HG02571 (cell line): Measurements from ENCODE around the gene TAPBPL.
"Not testable (repeated sequence)": the region's sequence is repeated elsewhere in the genome, so short reads cannot be mapped to it uniquely, and the experiment has no call there.

Experiments used
- ATAC-seq: cut with Tn5 transposase; IDR thresholded peaks from one replicate; pipeline ENCODE4 v1.9.1; 2021; ENCODE audit warnings: mild to moderate bottlenecking, moderate library complexity; ENCODE audit not compliant: unreplicated experiment

TAPBPL gene

GRCh38 chr12:6462234-6462995, 10.6 kb downstream of the TAPBPL start:
- ATAC-seq: no peak

DNA sequence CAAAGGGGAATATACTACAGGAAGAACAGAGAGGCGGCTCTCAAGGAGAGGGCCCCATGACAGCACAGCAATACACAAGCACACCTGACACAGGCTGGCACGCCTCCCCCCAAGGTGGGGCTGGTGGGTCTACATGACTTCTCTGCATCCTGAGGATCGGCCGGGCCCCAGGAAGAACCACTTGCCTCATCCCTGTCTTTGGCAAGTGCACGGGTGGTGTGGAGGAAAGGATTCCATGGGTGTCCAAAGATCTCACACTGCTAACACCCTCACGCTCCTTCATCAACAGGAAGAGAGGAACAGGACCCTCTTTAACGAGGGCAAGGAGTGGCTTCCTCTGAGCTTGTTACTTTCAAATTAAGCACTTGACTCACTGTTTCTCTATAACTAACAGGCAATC, 11.4 kb downstream of the TAPBPL start:
- ATAC-seq: no peak

- no peak for ATAC-seq
Measured at GRCh38 chr12:6463858-6464257, 12.0 kb downstream of the TAPBPL start.

DNA sequence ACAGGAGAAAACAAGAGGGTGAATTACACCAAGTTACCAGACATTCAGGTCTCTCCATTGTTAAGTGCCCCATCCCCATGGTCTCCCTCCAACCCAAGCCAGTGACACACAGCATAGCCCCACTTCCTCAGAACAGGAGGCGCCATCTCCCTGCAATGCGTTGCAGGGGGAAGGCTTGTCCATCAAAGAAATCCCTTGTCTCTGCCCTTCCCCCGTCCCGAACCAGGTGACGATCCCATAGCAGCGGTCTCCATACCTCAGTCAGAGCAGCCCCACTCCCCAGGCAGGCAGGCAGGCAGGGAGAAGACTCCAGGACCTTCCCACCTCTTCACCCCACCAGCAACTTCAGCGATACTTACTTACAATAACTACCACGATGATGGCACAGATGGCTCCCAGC, 12.7 kb downstream of the TAPBPL start:
- ATAC-seq: no peak

DNA sequence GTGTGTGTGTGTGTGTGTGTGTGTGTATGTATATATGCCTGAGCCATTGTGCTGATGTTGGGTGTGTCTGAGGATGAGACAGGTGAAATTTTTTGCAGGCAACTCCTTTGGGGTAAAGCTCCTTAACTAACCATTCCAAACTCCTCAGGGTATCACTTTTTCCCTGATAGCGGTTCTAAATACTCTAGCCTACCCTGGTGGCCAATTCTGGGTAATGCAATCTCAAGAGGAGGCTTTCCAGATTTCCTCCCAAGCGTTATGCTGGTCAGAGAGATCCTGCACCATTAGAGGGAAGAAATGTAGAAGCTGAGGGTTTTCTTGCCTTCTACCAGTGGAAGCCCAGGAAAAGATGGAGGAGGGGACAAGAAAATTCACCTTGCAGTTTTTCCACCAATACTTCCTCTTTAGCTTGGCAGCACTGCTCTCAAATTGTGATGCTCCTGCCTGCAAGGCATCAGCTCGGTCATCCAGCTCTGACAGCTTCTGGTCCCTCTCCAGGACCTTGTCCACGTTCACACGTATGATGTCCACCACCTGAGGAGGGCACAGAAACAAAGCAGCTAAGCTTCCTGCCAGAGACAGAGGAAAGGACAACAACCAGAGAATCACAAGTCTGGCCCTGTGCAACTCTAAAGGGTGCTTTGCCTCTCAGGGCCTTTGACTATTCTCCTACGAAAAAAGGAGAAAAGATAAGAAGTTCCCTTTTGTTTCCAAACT, 13.8 kb downstream of the TAPBPL start:
- ATAC-seq: no peak

- ATAC-seq: no peak
Measured at GRCh38 chr12:6466184-6466573, 14.3 kb downstream of the TAPBPL start.

DNA sequence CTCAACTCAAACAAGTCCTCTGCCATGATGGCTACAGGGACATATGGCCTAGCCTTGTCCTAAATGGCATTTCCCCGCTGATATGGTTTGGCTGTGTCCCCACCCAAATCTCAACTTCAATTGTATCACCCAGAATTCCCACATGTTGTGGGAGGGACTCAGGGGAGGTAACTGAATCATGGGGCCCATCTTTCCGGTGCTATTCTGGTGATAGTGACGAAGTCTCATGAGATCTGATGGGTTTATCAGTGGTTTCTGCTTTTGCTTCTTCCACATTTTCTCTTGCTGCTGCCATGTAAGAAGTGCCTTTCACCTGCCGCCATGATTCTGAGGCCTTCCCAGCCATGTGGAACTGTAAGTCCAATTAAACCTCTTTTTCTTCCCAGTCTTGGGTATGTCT, 14.9 kb downstream of the TAPBPL start:
- not testable (repeated sequence) for ATAC-seq

DNA sequence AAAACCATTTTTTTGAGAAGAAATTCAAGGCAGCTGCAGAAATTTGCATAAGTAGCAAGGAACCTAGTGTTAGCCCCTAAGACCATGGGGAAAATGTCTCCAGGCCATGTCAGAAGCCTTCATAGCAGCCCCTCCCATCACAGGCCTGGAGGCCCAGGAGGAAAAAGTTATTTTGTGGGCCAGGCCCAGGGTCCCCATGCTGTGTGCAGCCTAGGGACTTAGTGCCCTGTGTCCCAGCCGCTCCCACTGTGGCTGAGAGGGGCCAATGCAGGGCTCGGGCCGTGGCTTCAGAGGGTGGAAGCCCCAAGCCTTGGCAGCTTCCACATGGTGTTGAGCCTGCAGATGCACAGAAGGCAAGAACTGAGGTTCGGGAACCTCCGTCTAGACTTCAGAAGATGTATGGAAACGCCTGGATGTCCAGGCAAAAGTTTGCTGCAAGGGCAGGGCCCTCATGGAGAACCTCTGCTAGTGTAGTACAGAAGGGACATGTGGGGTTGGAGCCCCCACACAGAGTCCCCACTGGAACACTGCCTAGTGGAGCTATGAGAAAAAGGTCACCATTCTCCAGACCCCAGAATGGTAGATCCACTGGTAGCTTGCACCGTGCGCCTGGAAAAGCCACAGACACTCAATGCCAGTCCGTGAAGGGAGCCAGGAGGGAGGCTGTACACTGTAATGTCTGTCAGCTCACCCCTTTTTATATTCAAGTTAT, 15.9 kb downstream of the TAPBPL start:
- not testable (repeated sequence) for ATAC-seq

DNA sequence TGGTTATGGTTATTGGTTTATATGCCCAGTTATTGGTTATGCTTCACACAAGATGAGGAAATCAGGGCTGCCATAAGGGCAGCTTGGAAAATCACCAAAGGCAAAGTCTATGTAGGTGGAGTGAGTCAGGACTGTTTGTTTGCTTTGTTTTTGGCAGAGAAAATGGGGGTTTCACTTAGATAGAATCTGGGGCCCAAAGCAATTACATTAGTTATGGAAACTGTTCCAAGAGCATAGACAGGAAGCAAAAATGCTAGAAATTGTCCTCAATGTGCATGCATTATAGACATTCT, 16.4 kb downstream of the TAPBPL start:
- ATAC-seq: no peak

GRCh38 chr12:6469092-6469491, 17.2 kb downstream of the TAPBPL start:
- ATAC-seq: no peak

- ATAC-seq: no peak
Measured at GRCh38 chr12:6469609-6470374, 17.9 kb downstream of the TAPBPL start.

DNA sequence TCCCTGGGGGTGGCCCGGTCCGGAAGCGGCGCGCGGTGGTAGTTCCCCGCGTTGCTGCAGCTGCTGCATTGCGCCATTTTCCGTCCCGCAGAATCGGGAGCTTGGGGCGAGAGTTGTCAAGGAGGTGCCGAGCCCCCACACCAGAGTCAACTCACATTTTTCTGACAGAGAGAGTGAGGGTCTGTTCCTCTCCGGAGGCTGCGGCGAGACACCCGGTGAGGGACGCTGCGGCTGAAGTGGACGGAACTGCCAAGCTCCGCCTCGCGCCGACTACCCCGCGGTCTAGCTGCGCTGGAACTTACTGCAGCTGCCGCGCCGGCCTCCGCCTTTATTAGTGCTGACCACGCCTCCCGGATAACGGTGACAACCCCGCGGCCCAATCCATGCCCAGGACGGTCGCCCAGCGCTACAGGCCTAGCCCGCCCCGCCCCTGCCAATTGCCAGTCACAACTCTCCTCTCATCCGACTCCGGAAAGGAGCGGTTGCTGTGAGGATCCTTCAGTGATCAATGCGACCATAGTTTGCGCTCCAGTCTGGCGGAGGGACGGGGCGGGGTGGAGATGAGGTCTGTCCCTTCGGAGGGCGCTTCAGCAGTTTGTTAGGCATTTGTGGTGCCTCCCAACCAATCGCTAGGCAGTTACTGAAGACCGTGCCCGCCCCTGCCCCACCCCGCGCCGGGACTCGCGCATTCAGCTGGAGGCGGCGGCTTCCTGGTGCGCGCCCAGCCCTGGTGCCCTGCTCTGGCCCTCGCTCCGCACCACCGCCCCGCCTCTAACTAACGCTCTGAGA, 18.7 kb downstream of the TAPBPL start, which contains the start of gene VAMP1:
TSS of gene VAMP1 (minus strand) at position 303 of the 789 bp plus-strand sequence. CDS start at position 157, 146 bp downstream.
- peak; percentile 88 for ATAC-seq

GRCh38 chr12:6471989-6472360, 20.1 kb downstream of the TAPBPL start:
- ATAC-seq: no peak

GRCh38 chr12:6472491-6472890, 20.6 kb downstream of the TAPBPL start:
- no peak for ATAC-seq

GRCh38 chr12:6475233-6475975, 23.6 kb downstream of the TAPBPL start:
- ATAC-seq: not testable (repeated sequence)

DNA sequence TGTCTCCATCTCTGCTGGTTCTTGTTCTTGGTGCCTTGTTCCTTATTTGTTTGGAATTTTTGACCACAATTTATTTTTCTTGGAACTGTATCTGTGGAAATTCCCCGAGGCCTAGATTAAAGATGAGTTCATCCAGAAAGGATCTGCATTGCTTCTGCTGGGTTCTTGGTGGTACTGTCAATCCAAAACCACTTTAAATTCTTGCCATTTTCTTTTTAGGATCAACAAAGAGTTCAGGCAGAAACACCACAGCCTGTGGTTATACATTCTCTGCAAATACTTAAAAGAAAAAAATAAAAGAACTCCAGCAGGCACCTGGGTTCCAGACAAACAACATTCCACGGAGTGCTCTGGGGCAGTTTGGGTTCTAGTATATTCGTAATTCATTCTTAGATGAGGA, 24.6 kb downstream of the TAPBPL start:
- no peak for ATAC-seq

GRCh38 chr12:6477601-6478377, 25.9 kb downstream of the TAPBPL start:
- not testable (repeated sequence) for ATAC-seq

- no peak for ATAC-seq
Measured at GRCh38 chr12:6478416-6478815, 26.6 kb downstream of the TAPBPL start.

DNA sequence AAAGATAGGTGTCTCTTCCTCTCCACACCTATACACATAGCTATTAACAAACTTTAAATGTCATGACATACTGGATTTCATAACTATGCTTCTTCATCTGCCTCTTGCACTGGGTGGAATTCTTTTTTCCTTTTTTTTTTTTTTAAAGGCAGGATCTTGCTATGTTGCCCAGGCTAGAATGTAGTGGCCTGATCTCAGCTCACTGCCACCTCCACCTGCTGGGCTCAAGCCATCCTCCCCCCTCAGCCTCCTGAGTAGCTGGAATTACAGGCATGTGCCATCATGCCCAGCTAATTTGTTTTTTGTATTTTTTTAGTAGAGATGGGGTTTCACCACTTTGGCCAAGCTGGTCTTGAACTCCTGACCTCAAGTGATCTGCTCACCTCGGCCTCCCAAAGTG, 36.4 kb downstream of the TAPBPL start:
- no peak for ATAC-seq
